Measurements from ENCODE around the gene IPCEF1. TPM values are rescaled to one million over a fixed set of nuclear protein-coding genes. Genes with fewer than 3 reads are reported as not detected.

IPCEF1 gene
- total RNA-seq, 1 experiment from 2014 or later = 0.48 TPM

DNA sequence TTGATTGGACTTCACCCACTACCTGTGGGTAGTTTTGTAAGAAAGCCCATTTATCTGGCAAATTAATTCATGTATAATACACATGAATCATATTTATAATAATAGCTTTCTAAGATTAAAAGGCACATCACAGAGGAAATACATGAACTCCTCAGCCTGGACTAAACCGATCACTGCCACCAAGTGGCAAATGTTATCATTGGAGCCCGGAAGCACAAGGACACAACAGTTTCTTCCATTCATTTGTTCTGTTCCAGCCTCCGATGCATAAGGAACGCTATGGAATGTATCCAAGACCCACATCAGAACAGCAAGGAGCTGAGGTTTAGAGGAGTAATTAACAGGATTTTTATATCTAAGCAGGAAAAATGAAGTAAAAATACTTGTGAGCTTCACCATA, 13.9 kb upstream of the IPCEF1 start:
- H4K20me1 ChIP-seq (ENCODE audit: control insufficient read depth, insufficient read depth, insufficient read length) = no peaks in the 10 kb centered on the region
- no peak overlapping the region for H2BK20ac ChIP-seq (ENCODE audit: low read depth, low read length, poor library complexity, severe bottlenecking)
- H3K4ac ChIP-seq (ENCODE audit: low read depth, low read length) = no peak overlapping the region
- H3K56ac ChIP-seq (ENCODE audit: insufficient read length, low read depth, low read length) = no peak overlapping the region
- no CpG with 5 or more reads among the region's 4 CpGs for WGBS (ENCODE audit: extremely low coverage, insufficient read length, low lambda C conversion rate)
- H2BK5ac ChIP-seq (ENCODE audit: insufficient read length, low read length) = no peak overlapping the region
- H2AFZ ChIP-seq (ENCODE audit: low read length) = no peak overlapping the region
- H3K9me3 Mint-ChIP-seq = peaks cover 0 to 4% of the 10 kb centered on the region in 2 experiments; a peak in 2 of 5 replicates
- no peak overlapping the region for H3K4me2 ChIP-seq (ENCODE audit: insufficient read depth, insufficient read length, low read length)
- H3T11ph ChIP-seq (ENCODE audit: low read length) = no peak overlapping the region
- H3K27ac Mint-ChIP-seq = no peak overlapping the region
- H3K23ac ChIP-seq (ENCODE audit: insufficient read length, low read depth, low read length) = no peak overlapping the region
- H3K18ac ChIP-seq (ENCODE audit: insufficient read length, low read depth, low read length) = no peak overlapping the region
- H3K9ac ChIP-seq (ENCODE audit: extremely low read depth, insufficient read length, low read length) = no peak overlapping the region
- no peaks in the 10 kb centered on the region for H3K79me2 ChIP-seq (ENCODE audit: insufficient read depth, low read length)
- DNase-seq = no peak
- no peaks in the 10 kb centered on the region for H3K27me3 Mint-ChIP-seq (ENCODE audit: low read depth)
- no peaks in the 10 kb centered on the region for H3K36me3 Mint-ChIP-seq (ENCODE audit: insufficient read depth in 1 of 3, low read depth in 3 of 3)
- H4K8ac ChIP-seq (replicated peaks; ENCODE audit: insufficient read length, low read depth, low read length) = no peak overlapping the region
- H4K91ac ChIP-seq (ENCODE audit: insufficient read length, low read depth, low read length) = no peak overlapping the region
- no peaks in the 10 kb centered on the region for H3K4me1 ChIP-seq (ENCODE audit: insufficient read depth, low read length)
- H2BK15ac ChIP-seq (ENCODE audit: low read depth, low read length) = no peak overlapping the region
- no peak overlapping the region for H2BK12ac ChIP-seq (ENCODE audit: insufficient read length, low read depth, low read length)
- no peak overlapping the region for H3K27ac ChIP-seq (ENCODE audit: insufficient read length, low read depth, low read length)
- TF ChIP-seq, protein P1, sequence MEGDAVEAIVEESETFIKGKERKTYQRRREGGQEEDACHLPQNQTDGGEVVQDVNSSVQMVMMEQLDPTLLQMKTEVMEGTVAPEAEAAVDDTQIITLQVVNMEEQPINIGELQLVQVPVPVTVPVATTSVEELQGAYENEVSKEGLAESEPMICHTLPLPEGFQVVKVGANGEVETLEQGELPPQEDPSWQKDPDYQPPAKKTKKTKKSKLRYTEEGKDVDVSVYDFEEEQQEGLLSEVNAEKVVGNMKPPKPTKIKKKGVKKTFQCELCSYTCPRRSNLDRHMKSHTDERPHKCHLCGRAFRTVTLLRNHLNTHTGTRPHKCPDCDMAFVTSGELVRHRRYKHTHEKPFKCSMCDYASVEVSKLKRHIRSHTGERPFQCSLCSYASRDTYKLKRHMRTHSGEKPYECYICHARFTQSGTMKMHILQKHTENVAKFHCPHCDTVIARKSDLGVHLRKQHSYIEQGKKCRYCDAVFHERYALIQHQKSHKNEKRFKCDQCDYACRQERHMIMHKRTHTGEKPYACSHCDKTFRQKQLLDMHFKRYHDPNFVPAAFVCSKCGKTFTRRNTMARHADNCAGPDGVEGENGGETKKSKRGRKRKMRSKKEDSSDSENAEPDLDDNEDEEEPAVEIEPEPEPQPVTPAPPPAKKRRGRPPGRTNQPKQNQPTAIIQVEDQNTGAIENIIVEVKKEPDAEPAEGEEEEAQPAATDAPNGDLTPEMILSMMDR (conservative IDR thresholded peaks at IDR 0.05) = peak; percentile 63
- H3K27me3 ChIP-seq (ENCODE audit: insufficient read depth, low read length) = no peaks in the 10 kb centered on the region
- no peaks in the 10 kb centered on the region for H3K79me1 ChIP-seq (ENCODE audit: insufficient read depth, low read depth, low read length, poor library complexity, severe bottlenecking)
- H4K5ac ChIP-seq (ENCODE audit: insufficient read length, low read depth, low read length) = no peak overlapping the region
- no peaks in the 10 kb centered on the region for H3K23me2 ChIP-seq (ENCODE audit: insufficient read length, low read depth, low read length, poor library complexity, severe bottlenecking)
- H3K9me3 ChIP-seq (ENCODE audit: control insufficient read depth, low read depth, low read length) = no peaks in the 10 kb centered on the region
- no peak overlapping the region for H2BK120ac ChIP-seq (ENCODE audit: low read depth, low read length, poor library complexity, severe bottlenecking)
- no peaks in the 10 kb centered on the region; a peak in 1 of 4 replicates for H3K4me1 Mint-ChIP-seq
- no peak overlapping the region for H2AK5ac ChIP-seq (ENCODE audit: insufficient read length, low read length)
- H3K14ac ChIP-seq (ENCODE audit: insufficient read depth, low read length) = no peak overlapping the region
- H3K4me3 Mint-ChIP-seq = no peak overlapping the region

All from H9 (cell line).